Caco-2 (cell line): ENCODE measurements around the gene STEAP1B. TPM values are rescaled to one million over a fixed set of nuclear protein-coding genes. Genes with fewer than 3 reads are reported as not detected.

Source experiments
- BruUV-seq: library from RNA; stranded (reverse); fragments of 400-500 nt; replicated peaks from 2 replicates; lab custom pipeline; 2021; lab: Mats Ljungman, UMichigan
- CTCF ChIA-PET: fragments of 300-600 bp; sonication (Branson Sonifier 250); formaldehyde crosslinking; loops from one replicate; lab custom pipeline; 2022; ENCODE audit warnings: antibody characterized with exemption; lab: Charles Lee
- POLR2A ChIA-PET: fragments of 300-600 bp; sonication (Branson Sonifier 250); formaldehyde crosslinking; loops from one replicate; lab custom pipeline; 2022; ENCODE audit warnings: antibody characterized with exemption; lab: Charles Lee
- DNase-seq, 2 experiments: peaks; one replicate each; pipeline versions ENCODE4 v3.0.0 to v3.0.0-alpha.2; 2020 to 2022
- H3K27me3 ChIP-seq: replicated peaks from 2 replicates; pipeline ENCODE4 v1.6.0; 2011; ENCODE audit warnings: low read length; ENCODE audit not compliant: control insufficient read depth, insufficient read depth
- H3K36me3 ChIP-seq: 2 replicates; pipeline ENCODE4 v1.5.1; 2011; ENCODE audit warnings: low read length; ENCODE audit not compliant: control insufficient read depth, insufficient read depth
- H3K4me1 ChIP-seq: fragments of 250-450 bp; sonication (Bioruptor Pico); 2 replicates; pipeline ENCODE4 v1.5.1; 2020; ENCODE audit warnings: mild to moderate bottlenecking
- H3K4me3 ChIP-seq: 2 replicates; pipeline ENCODE4 v1.5.1; 2011; ENCODE audit warnings: low read depth, mild to moderate bottlenecking, control low read depth, low read length
- H3K9me3 ChIP-seq: fragments of 250-450 bp; sonication (Bioruptor Pico); 2 replicates; pipeline ENCODE4 v1.5.1; 2020; ENCODE audit warnings: mild to moderate bottlenecking, moderate library complexity
- H3K27ac Mint-ChIP-seq: one replicate; pipeline ENCODE4 v1.8.0; 2022; ENCODE audit warnings: mixed read lengths; ENCODE audit not compliant: unreplicated experiment
- H3K27me3 Mint-ChIP-seq: one replicate; pipeline ENCODE4 v1.8.0; 2022; ENCODE audit warnings: mixed read lengths; ENCODE audit not compliant: insufficient read depth, unreplicated experiment
- H3K36me3 Mint-ChIP-seq: one replicate; pipeline ENCODE4 v1.8.0; 2022; ENCODE audit warnings: mild to moderate bottlenecking, mixed read lengths; ENCODE audit not compliant: insufficient read depth, unreplicated experiment
- H3K4me1 Mint-ChIP-seq: one replicate; pipeline ENCODE4 v1.8.0; 2022; ENCODE audit warnings: low read depth, mixed read lengths; ENCODE audit not compliant: unreplicated experiment
- H3K4me3 Mint-ChIP-seq: one replicate; pipeline ENCODE4 v1.8.0; 2022; ENCODE audit warnings: mild to moderate bottlenecking, moderate library complexity, mixed read lengths; ENCODE audit not compliant: unreplicated experiment
- H3K9me3 Mint-ChIP-seq: one replicate; pipeline ENCODE4 v1.8.0; 2022; ENCODE audit warnings: mixed read lengths; ENCODE audit not compliant: unreplicated experiment
- intact Hi-C: fragments of 100-400 bp; cut with micrococcal nuclease; formaldehyde crosslinking; loops from one replicate; pipeline ENCODE4 v1.10.0; 2022; ENCODE audit not compliant: unreplicated experiment
- total RNA-seq: library from RNA; stranded (reverse); gene quantifications from 2 replicates; pipeline ENCODE4 v1.2.3, GENCODE V29; 2022
- TF ChIP-seq, protein P1 (sequence below), 2 experiments: fragments of 200-600 bp in 1 of 2; IDR thresholded peaks; 1 replicate in 1 of 2; 2 replicates in 1 of 2; pipeline versions ENCODE4 v1.5.1 to v1.8.0; 2011 to 2022; ENCODE audit warnings: antibody characterized with exemption in 1 of 2, control low read depth in 1 of 2, inconsistent platforms in 1 of 2, low read depth in 1 of 2, low read length in 1 of 2, mild to moderate bottlenecking in 1 of 2, moderate library complexity in 1 of 2; ENCODE audit not compliant: insufficient read depth in 1 of 2, severe bottlenecking in 1 of 2, unreplicated experiment in 1 of 2

Gene STEAP1B
- total RNA-seq, 1 experiment from 2014 or later, result 1.7 TPM

DNA sequence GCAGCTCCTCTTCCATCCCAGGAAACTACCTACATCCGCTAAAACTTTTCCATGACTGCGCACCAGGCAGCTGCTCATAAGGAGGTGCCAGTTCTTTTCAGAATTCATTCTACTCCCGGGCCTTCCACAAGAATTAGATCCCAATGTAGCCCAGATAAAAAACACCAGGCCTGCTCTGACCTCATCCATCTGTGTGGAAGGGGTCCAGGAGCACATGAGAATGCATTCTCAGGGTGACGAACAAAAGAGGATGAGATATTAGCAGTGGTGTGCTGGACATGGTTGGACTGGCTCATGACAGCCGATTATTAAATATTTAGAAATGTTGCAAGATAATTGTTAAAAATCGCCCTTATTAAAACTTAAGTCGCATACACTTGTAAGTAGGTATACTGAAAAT lies 43.2 kb upstream of the STEAP1B start:
- no peaks in the 10 kb centered on the region for H3K36me3 Mint-ChIP-seq
- intact Hi-C loops, result no loop called here
- ChIA-PET CTCF (no interaction called here), POLR2A (no interaction called here)
- Histone ChIP-seq H3K27me3 (no peaks in the 10 kb centered on the region), H3K4me3 (no peak overlapping the region), H3K9me3 (no peaks in the 10 kb centered on the region), H3K4me1 (peaks cover 30% of the 10 kb centered on the region), H3K36me3 (no peaks in the 10 kb centered on the region)
- TF ChIP-seq, protein P1, sequence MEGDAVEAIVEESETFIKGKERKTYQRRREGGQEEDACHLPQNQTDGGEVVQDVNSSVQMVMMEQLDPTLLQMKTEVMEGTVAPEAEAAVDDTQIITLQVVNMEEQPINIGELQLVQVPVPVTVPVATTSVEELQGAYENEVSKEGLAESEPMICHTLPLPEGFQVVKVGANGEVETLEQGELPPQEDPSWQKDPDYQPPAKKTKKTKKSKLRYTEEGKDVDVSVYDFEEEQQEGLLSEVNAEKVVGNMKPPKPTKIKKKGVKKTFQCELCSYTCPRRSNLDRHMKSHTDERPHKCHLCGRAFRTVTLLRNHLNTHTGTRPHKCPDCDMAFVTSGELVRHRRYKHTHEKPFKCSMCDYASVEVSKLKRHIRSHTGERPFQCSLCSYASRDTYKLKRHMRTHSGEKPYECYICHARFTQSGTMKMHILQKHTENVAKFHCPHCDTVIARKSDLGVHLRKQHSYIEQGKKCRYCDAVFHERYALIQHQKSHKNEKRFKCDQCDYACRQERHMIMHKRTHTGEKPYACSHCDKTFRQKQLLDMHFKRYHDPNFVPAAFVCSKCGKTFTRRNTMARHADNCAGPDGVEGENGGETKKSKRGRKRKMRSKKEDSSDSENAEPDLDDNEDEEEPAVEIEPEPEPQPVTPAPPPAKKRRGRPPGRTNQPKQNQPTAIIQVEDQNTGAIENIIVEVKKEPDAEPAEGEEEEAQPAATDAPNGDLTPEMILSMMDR (IDR thresholded peaks at IDR 0.05; ENCODE audit: insufficient read depth in 1 of 2, low read depth in 1 of 2, low read length in 1 of 2, severe bottlenecking in 1 of 2, unreplicated experiment in 1 of 2), result no peak
- BruUV-seq, result no TSS peak
- H3K9me3 Mint-ChIP-seq, result no peaks in the 10 kb centered on the region
- no peak overlapping the region for H3K27ac Mint-ChIP-seq
- no peak overlapping the region for H3K4me3 Mint-ChIP-seq
- no peaks in the 10 kb centered on the region for H3K4me1 Mint-ChIP-seq
- H3K27me3 Mint-ChIP-seq, result no peaks in the 10 kb centered on the region
- DNase-seq, result no peak

DNA sequence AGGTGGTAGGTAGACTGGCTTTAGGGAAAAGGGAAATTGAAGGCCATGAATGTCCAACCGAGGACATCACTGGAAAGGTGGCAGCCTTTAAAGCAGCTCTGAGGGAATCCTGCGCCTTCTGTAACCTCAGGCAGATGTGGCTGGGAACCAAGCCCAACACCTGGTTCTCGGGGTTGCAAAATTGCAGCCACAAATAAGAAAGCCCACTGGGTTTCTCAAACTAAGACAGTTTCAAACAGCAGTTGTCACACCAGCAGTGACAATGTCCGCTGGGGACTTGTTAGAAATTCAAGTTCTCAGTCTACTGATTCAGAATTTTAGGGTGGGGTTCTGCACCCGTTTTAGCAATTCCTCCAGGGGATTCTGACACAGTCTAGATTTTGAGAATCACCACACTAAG lies 42.7 kb upstream of the STEAP1B start:
- intact Hi-C loops, result no loop called here
- H3K4me3 Mint-ChIP-seq, result no peak overlapping the region
- peaks cover 30% of the 10 kb centered on the region for H3K4me1 ChIP-seq
- BruUV-seq, result no TSS peak
- no peak overlapping the region for H3K27ac Mint-ChIP-seq
- TF ChIP-seq, protein P1 (IDR thresholded peaks at IDR 0.05; ENCODE audit: insufficient read depth in 1 of 2, low read depth in 1 of 2, low read length in 1 of 2, severe bottlenecking in 1 of 2, unreplicated experiment in 1 of 2), result no peak
- no peaks in the 10 kb centered on the region for H3K27me3 ChIP-seq
- H3K4me3 ChIP-seq, result no peak overlapping the region
- no peak for DNase-seq
- H3K27me3 Mint-ChIP-seq, result no peaks in the 10 kb centered on the region
- no peaks in the 10 kb centered on the region for H3K9me3 ChIP-seq
- ChIA-PET POLR2A (no interaction called here), CTCF (interaction anchor here (0.7 kb wide), 1 partner anchor 463 kb away, joined by 10 read pairs; no protein-coding TSS in a partner anchor)
- H3K4me1 Mint-ChIP-seq, result no peaks in the 10 kb centered on the region
- no peaks in the 10 kb centered on the region for H3K9me3 Mint-ChIP-seq
- H3K36me3 ChIP-seq, result no peaks in the 10 kb centered on the region
- H3K36me3 Mint-ChIP-seq, result no peaks in the 10 kb centered on the region

- no peaks in the 10 kb centered on the region for H3K9me3 ChIP-seq
Measured at GRCh38 chr7:22542254-22542653, 42.3 kb upstream of the STEAP1B start.

More at GRCh38 chr7:22542254-22542653, 42.3 kb upstream of the STEAP1B start:
- Mint-ChIP-seq H3K4me1 (no peaks in the 10 kb centered on the region), H3K36me3 (no peaks in the 10 kb centered on the region), H3K9me3 (no peaks in the 10 kb centered on the region), H3K4me3 (no peak overlapping the region), H3K27ac (no peak overlapping the region), H3K27me3 (no peaks in the 10 kb centered on the region)
- no TSS peak for BruUV-seq
- DNase-seq, result no peak
- POLR2A ChIA-PET, result no interaction called here
- no peak overlapping the region for H3K4me3 ChIP-seq
- peaks cover 30% of the 10 kb centered on the region for H3K4me1 ChIP-seq
- TF ChIP-seq, protein P1 (IDR thresholded peaks at IDR 0.05; ENCODE audit: insufficient read depth in 1 of 2, low read depth in 1 of 2, low read length in 1 of 2, severe bottlenecking in 1 of 2, unreplicated experiment in 1 of 2), result no peak
- intact Hi-C loops, result no loop called here
- CTCF ChIA-PET, result interaction anchor here (0.7 kb wide), 1 partner anchor 463 kb away, joined by 10 read pairs; no protein-coding TSS in a partner anchor
- H3K27me3 ChIP-seq, result no peaks in the 10 kb centered on the region
- no peaks in the 10 kb centered on the region for H3K36me3 ChIP-seq
